DOHH2 (cell line): ENCODE results near the gene SLC29A3.

Experiments
- CTCF ChIP-seq: fragments of 200-600 bp; sonication (generic); IDR thresholded peaks from one replicate; pipeline ENCODE4 v1.5.1; 2014; ENCODE audit warnings: antibody characterized with exemption, mild to moderate bottlenecking, low read depth, low read length; ENCODE audit not compliant: poor library complexity, severe bottlenecking
- EZH2phosphoT487 ChIP-seq: fragments of 200-600 bp; sonication (generic); IDR thresholded peaks from 2 replicates; pipeline ENCODE4 v1.6.1; 2017; ENCODE audit warnings: borderline replicate concordance, mild to moderate bottlenecking, antibody characterized with exemption, low read length, moderate library complexity, mixed read lengths

- TF ChIP-seq CTCF (no peak), EZH2phosphoT487 (no peak)
These were observed 76.0 kb downstream of the SLC29A3 start for GRCh38 chr10:71394926-71395562.
